SIG-M5 (cell line): ENCODE data around the gene IL17F.
"Not testable (repeated sequence)": the region's sequence is repeated elsewhere in the genome, so short reads cannot be mapped to it uniquely, and the experiment has no call there.

Experiments
- DNase-seq: peaks from one replicate; lab custom pipeline; 2025; lab: John Stamatoyannopoulos, UW

Gene IL17F

DNA sequence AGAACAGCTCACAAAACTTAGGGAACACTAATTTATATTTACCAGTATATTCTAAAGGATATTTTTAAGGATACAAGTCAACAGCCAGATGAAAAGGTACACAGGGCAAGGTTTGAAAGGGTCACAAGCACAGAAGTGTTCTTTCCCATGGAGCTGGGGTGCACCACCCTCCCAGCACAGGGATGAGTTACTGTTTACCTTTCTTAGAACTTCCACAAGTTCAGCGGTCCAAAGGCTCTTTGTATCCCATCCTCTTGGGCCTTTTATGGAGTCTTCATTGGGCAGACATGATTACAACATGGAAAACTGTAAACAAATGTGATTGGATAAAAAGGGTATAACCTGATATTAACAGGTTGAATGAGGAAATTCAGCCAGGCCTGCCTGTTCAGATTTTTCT lies 1.1 kb upstream of the IL17F start:
- DNase-seq = no peak

DNA sequence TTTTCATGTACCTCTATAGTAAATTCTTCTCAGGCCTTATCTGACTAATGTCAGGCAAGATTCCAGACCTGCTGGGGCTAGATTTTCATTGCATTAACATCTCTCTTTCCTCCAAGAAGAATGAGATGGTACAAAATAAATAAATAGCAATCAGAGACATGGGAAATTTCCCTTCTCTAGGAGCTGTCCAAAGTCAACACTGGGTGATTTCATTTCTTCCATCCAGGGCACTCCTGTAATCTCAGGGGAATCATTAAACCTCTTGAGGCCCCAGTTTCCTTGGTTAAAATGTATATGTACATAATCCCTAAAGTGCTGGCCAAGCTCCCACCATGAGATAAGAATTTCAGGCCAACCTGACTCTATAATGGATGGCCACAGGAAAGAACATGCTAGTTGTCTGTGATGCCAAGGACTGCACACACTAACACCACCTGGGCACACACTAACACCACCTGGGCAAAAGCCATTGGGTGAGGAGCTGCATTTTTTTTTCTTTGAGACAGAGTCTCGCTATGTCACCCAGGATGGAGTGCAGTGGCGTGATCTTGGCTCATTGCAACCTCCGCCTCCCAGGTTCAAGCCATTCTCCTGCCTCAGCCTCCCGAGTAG lies 912 bp downstream of the IL17F start:
- no peak for DNase-seq

DNA sequence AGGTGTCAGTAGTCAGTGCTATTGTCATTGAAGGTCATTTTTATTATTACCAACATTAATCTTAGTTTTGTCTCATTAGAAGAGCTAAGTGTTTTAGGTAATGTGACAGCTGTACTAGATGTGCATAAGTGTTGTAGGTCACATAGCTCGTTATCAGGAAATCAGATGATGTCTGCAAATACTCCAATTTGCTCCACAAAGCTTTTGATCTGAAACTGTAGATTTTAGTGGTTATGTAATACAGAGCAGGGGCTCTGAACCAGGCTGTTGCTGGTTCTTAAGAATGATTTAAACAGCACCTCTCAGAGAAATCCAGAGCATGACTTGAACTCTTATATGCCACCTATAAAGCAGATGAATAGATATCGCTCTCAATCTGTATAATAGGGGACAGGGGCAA lies 2.5 kb downstream of the IL17F start:
- DNase-seq = no peak

DNA sequence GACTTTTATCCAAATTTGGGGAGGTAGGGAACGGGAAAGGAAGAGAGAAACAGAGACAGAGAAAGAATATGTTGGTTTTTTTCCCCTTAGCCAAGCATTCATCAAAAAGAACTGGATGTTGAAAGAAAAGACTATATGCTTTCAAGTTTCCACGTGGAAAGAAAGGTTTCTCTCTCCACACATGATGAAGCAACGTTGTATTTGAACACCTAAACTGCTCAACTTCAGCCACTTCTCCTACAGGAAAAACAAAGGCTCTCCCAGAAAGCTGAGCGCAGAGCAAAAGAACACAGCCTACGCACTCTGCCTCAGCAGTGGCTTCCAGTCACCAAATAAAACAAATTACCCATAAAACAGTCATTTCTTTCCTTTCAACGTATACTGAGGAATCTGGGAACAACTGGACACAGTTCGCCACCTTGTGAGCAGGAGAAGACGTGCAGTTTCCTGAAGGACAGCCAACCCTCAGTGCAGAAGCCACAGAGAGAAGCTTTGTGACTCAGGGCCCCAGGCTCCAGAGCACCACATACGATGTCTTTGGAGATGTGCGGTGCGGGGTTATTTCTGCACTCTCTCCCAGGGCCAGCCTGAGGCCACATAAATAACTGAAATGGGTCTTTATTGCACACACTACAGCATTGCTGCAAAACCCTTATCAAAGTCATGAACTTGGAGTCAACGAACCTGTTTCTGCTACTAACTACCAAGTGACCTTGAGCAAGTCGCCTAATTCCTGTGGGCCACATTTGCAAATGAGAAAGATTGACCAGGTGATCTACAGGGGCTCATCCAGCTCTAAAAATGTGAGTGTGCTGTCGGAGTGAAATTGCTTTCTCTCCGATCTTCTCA lies 10.1 kb downstream of the IL17F start:
- DNase-seq = no peak

DNA sequence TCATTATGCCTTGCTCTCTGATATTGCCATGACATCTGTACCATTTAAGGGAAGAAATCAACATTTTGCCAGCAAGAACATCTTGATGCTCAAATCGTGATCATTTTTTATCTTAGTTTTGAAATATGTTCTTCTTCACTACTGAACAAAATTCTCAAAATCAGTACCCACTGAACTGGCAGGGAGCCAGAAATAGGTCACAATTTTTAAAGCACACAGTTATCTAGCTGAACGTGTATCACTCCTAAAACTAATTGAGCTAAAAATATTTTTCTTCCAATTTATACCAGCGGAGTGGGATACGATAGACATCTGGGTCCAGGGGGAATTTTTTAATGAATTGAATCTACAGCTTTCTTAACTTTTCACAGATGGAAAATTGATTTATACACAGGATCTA lies 11.3 kb downstream of the IL17F start:
- DNase-seq = no peak

DNA sequence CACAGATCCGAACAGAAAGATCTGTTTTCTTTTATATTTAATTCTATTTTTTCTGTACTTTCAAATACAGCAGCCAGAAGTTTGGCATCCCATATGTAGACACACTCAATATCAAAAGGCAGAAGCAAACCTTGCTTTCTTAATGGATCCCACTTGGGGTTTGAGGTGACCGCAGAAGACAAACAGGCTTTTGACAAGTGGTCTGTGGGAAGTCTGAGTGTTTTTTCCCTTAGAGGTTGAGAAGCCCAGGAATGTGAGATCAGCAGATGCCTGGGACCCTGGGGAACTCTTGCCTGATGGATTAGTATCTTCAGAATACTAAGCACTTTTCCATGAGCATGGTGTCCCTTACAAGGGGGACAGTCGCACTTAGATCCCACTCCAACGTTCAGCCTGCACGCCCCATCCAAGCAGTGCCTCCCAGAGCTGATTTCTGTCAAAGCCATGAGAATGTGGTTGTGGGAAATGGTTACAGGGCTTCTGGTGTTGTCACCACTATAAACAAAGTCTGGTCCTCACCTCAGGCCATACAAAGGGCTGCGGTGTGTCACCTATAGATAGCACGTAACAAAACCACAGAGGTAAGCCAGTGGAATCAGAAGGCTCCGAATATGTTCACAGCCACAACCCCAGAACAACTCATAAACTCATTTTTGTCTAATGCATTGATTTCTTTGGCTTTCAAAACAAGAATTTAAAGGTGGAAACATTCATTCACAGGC lies 12.7 kb downstream of the IL17F start:
- DNase-seq = no peak

DNA sequence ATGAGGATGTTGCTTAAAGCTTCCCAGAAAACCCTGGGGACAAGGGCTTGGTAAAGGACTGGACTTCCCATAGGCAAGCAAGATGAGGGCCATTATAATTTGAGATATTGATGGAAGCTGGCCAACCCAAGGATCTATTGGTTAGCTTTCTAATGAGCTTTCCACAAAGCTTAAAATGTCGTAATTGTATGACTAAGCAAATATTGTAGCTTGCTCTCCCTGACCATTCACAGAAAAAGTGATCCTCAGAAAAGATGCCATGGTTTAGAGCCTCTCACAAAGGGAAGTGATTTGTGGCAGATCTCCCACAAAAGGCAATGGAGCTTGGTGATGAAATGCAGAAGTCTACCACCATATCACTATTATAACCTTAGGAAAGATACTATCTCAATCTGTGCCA lies 13.6 kb downstream of the IL17F start:
- no peak for DNase-seq

DNA sequence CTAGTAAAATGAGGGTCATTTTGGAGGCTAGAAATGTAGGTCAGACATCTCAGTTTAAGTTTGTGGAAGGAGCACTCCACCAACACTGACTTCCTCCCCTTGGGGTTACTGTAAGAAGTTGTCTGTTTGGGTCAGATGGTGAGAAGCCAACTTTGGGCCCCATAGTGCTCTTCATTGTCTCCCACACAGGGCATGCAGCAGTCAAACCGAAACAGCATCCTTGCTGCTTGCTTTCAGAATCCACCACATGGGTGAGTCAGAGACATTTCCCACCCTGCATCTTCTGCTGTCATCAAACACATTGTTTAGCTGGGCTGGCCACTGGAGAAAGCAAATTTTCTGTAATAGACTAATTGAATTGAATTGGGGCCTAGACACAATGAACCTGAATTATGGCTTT lies 16.8 kb downstream of the IL17F start:
- no peak for DNase-seq

DNA sequence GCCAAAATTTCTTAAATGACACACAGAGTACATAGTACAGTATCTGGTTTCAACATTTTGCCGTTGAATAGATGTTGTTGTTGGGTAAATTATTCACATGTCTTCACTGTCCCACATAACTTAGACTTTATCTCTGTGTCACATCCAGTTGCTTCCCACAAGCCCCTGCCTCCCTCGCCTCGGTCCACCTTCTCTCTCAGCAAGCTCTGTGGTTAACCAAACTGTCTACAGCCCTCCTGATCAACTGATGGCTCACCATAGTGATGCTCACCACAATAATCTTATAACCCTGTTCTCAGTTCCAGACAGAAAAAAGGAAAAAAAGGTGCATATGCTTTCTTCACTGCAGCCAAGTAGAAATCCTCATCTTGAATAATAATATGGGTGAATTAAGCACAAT lies 23.0 kb downstream of the IL17F start:
- DNase-seq = no peak

DNA sequence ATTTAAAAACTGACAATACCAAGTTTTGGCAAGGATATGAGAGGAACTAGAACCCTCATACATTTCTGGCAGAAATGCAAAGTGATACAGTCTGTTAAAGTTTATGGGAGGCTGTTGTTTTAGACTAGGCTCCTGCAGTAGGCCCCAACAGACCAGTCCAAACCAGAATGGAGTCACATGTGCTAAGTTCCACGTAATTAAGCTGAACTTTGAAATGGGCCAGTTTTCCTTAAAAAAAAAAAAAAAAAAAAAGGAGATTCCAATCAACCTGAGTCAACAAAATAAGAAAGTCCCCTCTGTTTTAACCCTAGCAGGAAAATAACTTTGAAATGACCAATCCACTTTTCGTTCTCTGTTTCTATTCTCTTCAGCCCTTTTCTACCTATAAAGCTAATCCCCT lies 26.5 kb downstream of the IL17F start:
- no peak for DNase-seq

DNA sequence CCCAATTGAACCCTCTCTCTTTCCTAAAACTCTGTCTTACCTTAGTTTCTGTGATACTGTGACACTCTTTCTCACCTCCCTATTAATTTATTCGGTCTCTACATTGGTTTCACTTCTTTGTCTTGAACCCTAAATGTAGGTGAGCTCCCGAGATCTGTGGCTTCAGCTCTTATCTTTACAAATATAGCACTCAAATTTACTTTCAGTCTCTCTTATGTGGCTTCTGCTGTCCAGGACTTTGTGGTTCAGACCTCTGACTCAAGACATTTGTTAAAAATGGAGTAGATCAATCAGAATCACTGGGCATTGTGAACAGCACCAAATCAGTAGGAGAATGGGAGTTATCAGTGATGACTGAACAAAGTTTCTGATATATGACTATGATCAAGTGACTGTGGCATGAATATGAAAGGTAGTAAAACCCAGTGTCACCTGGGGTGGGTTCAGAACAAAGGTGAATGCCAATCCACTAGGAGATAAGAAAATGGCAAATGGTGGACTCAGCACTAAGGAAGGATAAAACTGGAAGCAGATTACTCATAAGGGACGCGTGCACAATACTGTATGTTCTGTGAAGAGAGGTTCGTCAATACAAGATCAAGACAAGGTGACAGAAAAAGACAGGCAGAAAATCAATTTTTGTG lies 27.2 kb downstream of the IL17F start:
- no peak for DNase-seq

DNA sequence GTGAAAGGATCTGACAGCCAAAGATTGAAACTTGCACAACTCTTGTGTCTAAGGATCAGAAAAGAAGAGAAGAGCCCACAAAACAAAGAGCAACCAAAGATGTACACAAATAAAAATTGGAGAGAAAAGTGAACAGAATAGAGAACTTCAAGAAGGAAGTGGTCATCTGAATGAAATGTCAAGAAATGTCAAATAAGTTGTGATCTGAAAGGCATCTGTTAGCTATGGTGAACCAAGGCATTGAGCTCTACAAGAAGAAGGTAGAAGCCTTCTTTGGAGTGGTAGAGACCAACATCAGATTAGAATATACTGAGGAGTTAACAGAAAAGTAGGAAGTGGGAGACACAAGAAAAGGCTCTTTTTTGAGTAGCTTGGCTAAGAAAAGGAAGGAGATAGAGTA lies 28.5 kb downstream of the IL17F start:
- no peak for DNase-seq

DNA sequence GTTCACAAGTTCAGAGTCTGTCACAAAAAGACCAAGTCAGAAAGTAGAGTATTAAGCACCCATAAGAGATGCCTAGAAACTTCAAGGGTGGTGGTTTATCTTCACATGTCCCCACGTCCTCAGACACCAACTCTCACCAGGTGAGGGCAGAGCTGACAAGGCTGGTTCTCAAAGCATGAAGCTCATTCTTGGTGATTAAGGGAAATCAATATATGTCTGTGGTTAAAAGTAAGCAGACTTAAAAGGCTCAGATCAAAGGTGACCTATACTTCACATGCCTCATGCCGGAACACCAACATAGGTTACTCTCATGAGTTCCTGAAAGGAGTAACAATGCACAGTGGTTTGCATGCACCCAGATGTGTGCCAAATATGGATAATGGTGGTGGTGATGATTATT lies 31.2 kb downstream of the IL17F start:
- no peak for DNase-seq

DNA sequence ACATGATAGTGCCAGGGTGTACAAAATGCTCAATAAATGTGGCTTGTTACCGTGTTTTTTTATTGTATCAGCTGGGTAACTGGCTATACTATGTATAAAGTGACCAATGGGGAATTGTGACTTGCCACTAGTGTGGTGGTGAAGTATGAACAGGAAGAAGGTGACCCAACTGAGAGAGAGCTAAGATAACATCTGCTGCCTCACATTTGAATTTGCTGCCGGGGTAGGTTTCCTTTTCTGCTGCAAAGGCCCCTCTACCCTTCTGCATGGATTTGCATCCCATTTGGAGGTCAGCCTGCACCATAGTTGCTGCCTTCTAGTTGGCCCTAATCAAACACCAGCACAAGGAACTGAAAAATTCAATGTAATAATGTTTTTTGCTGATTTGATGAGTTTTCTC lies 34.1 kb downstream of the IL17F start:
- DNase-seq = no peak

DNA sequence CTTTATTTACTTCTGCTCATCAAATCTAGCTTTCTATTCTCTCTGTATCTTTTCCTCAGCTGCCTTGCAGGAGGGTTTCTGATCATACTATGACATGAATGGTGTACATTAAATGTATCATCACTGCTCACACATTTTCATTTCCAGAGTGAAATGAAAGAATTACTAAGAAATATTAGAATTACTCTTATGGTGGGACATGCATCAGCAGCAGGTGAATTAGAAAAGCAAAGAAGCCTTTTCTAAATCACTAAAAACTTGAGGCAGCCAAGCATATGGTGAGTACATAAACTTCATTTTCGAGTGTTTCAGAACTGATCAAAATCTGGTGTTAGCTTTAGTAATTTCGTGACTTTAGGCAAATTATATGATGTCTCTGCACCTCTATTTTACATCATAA lies 34.5 kb downstream of the IL17F start:
- no peak for DNase-seq

DNA sequence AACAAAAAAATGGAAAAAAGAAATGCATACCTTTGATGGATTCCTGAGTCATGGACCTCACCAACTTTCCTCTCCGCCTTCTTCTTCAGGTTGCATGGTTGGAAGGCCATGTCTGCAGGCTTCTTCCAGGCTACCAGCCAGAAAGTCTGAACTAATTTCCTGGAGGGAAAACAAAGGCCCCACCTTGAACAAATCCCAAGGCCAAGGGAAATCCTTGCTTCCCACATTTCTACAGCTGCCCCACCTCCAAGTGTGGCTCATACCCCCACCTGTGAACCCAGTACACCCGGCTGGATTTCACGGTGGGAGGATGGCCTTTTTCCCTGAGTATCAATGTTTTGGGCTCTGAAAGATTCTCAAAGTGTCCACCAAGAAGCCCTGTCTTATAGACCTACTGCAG lies 35.7 kb downstream of the IL17F start:
- no peak for DNase-seq

DNA sequence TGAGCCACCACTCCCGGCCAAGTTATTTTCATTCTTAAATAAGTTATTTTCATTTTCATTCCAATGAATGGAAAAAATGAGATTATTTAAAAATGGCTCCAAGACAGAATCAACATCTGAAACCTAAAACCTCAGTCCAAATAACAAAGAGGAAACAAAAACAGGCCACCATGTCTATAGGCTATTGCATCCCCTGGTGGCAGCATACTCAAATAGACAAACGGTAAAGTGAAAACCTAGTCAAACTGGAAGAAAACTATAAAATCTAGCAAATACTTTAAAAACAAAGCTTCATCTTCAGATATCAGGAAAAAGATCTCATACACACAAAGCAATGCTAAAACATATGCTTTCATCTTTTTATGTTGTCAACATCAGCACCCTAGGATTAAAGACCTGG lies 37.2 kb downstream of the IL17F start:
- DNase-seq = no peak

DNA sequence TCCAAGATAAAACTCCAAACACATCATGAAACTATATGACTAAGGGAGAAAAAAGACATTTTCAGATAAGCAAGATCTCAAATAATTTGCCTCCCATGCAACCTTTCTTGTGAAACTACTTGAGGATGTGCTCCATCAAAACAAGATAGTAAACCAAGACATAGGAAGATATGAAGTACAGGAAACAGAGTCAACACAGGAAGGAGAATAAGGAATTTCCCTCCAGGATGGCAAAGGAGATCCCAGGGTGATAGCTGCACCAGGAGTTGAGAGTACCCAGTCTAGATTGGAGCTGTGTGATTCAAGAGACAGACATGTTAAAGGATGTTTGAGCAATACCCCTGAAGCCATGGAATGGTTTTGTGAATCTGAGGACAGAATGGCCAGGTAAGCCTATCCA lies 42.8 kb downstream of the IL17F start:
- DNase-seq = no peak

DNA sequence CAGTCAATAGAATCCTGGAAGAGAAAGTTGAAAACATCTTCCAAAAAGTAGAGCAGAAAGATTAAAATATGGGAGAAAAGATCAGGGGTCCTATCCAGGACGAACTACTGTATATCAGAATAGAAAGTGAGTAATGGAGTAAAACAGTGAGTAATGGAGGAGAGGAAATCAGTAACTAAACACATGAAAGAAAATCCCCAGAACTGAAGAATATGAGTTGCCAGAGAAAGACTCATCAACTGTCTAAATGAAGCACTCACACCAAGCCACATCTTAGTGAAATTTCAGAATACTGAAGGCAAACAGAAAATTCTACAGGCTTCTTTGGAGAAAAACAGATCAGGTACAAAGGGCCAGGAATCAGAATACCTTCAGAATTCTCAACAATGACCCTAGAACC lies 43.3 kb downstream of the IL17F start:
- no peak for DNase-seq

DNA sequence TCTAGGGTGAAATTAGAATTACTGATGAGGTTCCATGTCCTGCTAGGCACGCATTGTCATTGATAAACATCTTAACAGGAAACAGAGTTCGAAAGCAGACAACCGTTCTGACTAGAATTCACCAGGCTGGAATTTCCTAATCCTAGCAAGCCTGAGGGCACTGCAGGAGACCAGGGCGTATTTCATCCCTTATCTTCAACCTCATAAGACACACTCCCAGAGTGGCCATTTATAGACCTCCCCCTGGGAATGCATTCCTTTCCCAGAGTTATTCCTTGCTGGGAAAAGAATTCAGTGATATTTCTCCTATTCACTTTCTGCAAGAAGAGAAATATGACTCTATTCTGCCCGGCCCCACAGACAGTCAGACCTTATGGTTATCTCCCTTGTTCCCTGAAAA lies 44.2 kb downstream of the IL17F start:
- DNase-seq = not testable (repeated sequence)

DNA sequence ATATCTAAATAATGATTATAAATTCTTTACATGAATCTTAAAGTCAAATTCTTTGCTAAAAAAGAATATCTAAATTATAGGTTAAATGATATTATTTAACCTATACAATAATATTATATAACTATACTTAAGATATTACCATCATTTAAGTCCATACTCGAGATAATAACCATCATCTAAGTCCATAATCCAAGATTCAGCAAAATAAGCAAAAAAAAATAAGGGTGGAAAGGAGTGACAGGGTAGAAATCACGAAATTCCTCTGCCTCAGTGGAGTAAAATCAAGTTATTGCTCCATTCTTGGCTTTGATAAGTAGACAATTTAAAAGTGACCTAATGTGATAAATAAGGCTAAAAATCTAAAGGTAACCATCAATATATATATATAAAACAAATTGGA lies 48.4 kb downstream of the IL17F start:
- no peak for DNase-seq

DNA sequence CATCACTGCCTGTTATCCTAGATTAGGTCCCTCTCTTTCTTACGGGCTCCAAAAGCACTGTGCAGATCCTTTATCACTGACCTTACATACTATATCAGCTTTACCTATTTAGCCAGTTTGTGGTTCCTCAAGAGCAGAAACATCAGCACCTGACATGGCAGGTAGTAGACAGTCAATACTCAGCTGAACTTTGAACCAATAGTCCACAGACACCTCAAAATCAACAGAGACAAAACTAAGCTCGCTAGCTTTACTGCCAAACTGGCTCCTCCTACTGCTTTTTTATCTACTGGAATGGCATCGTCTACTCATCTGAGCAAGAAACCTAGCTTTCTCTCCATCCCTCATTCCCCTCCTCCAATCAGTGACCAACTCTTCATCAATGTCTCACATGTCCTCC lies 52.5 kb downstream of the IL17F start:
- no peak for DNase-seq

DNA sequence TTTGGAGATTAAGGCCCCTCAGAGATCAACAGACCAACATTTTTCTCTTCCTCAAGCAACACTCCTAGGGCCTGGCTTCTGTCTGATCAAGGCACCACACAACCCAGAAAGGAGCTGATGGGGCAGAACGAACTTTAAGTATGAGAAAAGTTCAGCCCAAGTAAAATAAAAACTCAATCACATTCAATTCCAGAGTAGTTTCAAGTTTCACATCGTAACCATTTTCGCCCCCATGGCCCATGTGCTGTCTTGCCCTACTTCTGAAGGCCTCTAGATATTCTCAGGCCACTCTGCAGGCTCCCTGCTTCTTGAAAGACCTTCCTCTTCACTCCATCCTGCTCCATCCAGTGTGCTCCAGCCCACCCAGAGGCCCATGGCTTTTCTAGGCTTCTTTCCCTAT lies 53.9 kb downstream of the IL17F start:
- no peak for DNase-seq
